ENCODE measurements around the gene KLHL26.

DNA sequence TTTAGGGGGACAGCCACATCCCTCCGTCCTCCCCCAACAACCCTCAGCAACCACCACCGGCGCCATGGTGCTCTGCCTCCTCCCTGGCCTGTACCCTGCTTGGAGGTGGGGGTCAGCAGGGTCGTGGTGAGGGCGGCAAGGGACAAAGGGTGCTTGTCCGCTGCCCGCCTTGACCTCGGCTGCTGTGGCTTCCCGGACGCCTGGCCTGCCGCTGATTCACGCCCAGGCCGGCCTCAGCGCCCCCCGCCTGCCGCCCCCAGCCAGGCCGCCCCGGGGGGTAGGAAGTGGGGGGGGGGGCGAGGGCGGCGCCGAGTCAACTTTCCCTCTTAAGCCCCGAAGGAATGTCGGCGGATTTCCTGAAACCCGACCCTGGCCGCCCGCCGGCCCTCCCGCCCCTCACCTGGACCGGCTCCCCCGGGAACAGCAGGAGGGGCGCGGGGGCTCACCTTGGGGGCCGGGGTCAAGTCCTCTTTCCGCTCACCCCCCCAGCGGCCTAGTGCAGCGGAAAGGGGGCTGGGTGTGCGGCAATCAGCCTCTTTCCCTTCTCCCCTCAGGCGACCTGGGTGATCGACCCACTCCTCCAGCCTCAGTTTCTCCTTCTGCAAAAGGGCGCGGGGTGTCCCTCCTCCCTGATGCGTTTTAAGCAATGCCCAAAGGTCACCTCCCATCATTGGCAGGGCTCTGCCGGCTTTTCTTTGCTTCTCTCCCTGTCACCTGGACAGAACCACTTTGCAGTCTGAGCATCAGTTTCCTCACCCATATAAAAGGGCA lies 26.1 kb upstream of the KLHL26 start:
- TF ChIP-seq, protein P1, sequence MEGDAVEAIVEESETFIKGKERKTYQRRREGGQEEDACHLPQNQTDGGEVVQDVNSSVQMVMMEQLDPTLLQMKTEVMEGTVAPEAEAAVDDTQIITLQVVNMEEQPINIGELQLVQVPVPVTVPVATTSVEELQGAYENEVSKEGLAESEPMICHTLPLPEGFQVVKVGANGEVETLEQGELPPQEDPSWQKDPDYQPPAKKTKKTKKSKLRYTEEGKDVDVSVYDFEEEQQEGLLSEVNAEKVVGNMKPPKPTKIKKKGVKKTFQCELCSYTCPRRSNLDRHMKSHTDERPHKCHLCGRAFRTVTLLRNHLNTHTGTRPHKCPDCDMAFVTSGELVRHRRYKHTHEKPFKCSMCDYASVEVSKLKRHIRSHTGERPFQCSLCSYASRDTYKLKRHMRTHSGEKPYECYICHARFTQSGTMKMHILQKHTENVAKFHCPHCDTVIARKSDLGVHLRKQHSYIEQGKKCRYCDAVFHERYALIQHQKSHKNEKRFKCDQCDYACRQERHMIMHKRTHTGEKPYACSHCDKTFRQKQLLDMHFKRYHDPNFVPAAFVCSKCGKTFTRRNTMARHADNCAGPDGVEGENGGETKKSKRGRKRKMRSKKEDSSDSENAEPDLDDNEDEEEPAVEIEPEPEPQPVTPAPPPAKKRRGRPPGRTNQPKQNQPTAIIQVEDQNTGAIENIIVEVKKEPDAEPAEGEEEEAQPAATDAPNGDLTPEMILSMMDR (IDR thresholded peaks at IDR 0.05) = no peak
- no peak for TF ChIP-seq POLR2A (IDR thresholded peaks at IDR 0.05)
